Measurements from ENCODE around the gene TXNRD1.

Gene TXNRD1

DNA sequence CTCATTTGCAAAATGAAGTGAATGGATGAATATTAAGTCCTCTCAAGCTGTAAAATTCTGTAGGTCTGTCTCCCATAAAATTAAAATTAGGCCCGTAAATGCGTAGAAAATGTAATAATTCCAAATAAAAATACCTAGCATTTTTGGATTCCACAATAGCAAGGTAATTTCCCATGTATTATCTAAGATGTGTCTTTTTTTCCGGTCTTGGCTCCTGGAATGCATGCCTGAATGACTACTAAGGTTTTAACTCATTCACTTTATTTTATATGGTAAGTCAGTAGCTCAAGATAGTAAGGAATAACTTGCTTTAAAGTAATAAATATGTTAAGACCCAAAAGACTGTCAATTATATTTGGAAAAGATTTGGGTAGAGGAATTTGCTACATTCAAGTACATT lies 11.1 kb downstream of the TXNRD1 start:
- Histone ChIP-seq H3K4me3 (ENCODE audit: low read length) (no peak overlapping the region), H3K4me1 (ENCODE audit: control insufficient read depth, insufficient read depth, low read length) (no peaks in the 10 kb centered on the region), H3K36me3 (ENCODE audit: control insufficient read depth, insufficient read depth, low read length) (no peaks in the 10 kb centered on the region), H3K9ac (ENCODE audit: low read length) (no peak overlapping the region), H3K27ac (ENCODE audit: low read depth, low read length) (no peak overlapping the region), H3K27me3 (ENCODE audit: control insufficient read depth, insufficient read depth, low read length) (no peaks in the 10 kb centered on the region)

- Histone ChIP-seq H3K36me3 (ENCODE audit: control insufficient read depth, insufficient read depth, low read length) (no peaks in the 10 kb centered on the region), H3K27ac (ENCODE audit: low read depth, low read length) (no peak overlapping the region)
These were observed 14.9 kb downstream of the TXNRD1 start for GRCh38 chr12:104230304-104231095.

GRCh38 chr12:104232609-104233280 lies 17.2 kb downstream of the TXNRD1 start:
- Histone ChIP-seq H3K27me3 (ENCODE audit: control insufficient read depth, insufficient read depth, low read length) (no peaks in the 10 kb centered on the region), H3K4me3 (ENCODE audit: low read length) (no peak overlapping the region), H3K4me1 (ENCODE audit: control insufficient read depth, insufficient read depth, low read length) (no peaks in the 10 kb centered on the region), H3K9ac (ENCODE audit: low read length) (no peak overlapping the region), H3K36me3 (ENCODE audit: control insufficient read depth, insufficient read depth, low read length) (no peaks in the 10 kb centered on the region), H3K27ac (ENCODE audit: low read depth, low read length) (no peak overlapping the region)

More at GRCh38 chr12:104230304-104231095, 14.9 kb downstream of the TXNRD1 start:
- no peaks in the 10 kb centered on the region for H3K27me3 ChIP-seq (ENCODE audit: control insufficient read depth, insufficient read depth, low read length)
- no peak overlapping the region for H3K4me3 ChIP-seq (ENCODE audit: low read length)
- no peaks in the 10 kb centered on the region for H3K4me1 ChIP-seq (ENCODE audit: control insufficient read depth, insufficient read depth, low read length)
- no peak overlapping the region for H3K9ac ChIP-seq (ENCODE audit: low read length)

DNA sequence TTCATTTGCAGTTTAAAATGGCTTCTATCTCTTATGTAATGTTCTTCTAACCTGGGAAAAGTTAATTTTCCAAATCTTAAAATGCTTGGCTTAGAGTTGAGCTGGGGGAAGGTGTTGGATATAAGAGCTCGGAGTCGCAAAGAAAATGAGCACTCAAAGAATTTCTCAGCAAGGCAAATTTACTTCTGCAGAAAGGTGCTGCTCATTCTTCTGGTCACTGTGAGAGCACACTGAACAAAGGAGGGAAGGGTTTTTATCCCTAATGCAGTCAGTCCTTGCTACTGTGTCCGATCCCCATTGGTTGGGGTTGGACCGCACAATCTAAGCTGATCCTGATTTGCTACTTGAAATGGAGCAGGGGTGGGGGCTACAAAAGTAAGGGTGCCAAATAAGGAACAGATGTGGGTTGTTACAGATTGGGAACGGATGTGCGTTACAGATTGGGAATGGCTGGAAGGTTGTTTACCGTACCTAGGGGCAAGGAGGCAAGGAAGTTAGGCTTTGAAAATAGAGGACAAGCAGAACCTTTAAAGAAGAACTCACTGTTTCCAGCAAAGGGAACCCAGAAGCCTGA lies 19.4 kb downstream of the TXNRD1 start:
- Histone ChIP-seq H3K4me1 (ENCODE audit: control insufficient read depth, insufficient read depth, low read length) (no peaks in the 10 kb centered on the region), H3K9ac (ENCODE audit: low read length) (no peak overlapping the region), H3K27me3 (ENCODE audit: control insufficient read depth, insufficient read depth, low read length) (no peaks in the 10 kb centered on the region), H3K4me3 (ENCODE audit: low read length) (no peak overlapping the region), H3K27ac (ENCODE audit: low read depth, low read length) (no peak overlapping the region), H3K36me3 (ENCODE audit: control insufficient read depth, insufficient read depth, low read length) (no peaks in the 10 kb centered on the region)

GRCh38 chr12:104237930-104238329 lies 22.4 kb downstream of the TXNRD1 start:
- Histone ChIP-seq H3K9ac (ENCODE audit: low read length) (no peak overlapping the region), H3K36me3 (ENCODE audit: control insufficient read depth, insufficient read depth, low read length) (no peaks in the 10 kb centered on the region), H3K27ac (ENCODE audit: low read depth, low read length) (no peak overlapping the region), H3K27me3 (ENCODE audit: control insufficient read depth, insufficient read depth, low read length) (no peaks in the 10 kb centered on the region), H3K4me1 (ENCODE audit: control insufficient read depth, insufficient read depth, low read length) (no peaks in the 10 kb centered on the region), H3K4me3 (ENCODE audit: low read length) (no peak overlapping the region)

DNA sequence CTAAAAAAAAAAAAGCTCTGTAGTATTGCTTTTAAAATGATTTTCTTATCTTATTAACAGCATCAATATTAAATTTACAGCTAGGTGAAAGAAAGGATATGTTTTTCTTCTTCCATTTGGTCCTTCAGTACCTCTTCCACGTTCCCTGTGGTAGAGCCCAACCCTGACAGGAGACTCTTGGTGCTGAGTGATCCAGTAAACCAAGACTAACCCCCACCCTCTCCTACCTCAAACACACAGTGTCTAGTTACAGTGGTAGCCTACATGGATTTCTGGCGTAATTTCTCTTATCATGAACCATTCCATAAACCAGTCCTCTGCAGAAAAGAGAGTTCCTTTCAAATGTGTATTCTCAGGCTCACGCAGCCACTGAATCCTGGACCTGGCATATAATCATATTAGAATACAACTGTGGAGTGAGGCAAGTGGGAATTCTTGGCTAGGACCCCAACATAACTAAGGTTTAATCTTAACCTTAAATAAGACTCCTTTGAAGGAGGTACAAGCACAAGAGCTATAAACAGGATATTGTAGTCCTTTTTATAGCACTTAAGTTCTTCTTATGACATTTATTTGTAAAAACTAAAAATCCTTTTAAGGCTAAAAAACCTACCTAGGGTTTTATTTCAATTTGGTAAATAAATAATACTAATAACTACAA lies 27.1 kb downstream of the TXNRD1 start:
- Histone ChIP-seq H3K27ac (ENCODE audit: low read depth, low read length) (no peak overlapping the region), H3K36me3 (ENCODE audit: control insufficient read depth, insufficient read depth, low read length) (no peaks in the 10 kb centered on the region), H3K4me3 (ENCODE audit: low read length) (no peak overlapping the region), H3K9ac (ENCODE audit: low read length) (no peak overlapping the region), H3K27me3 (ENCODE audit: control insufficient read depth, insufficient read depth, low read length) (no peaks in the 10 kb centered on the region), H3K4me1 (ENCODE audit: control insufficient read depth, insufficient read depth, low read length) (peaks cover 2% of the 10 kb centered on the region)

DNA sequence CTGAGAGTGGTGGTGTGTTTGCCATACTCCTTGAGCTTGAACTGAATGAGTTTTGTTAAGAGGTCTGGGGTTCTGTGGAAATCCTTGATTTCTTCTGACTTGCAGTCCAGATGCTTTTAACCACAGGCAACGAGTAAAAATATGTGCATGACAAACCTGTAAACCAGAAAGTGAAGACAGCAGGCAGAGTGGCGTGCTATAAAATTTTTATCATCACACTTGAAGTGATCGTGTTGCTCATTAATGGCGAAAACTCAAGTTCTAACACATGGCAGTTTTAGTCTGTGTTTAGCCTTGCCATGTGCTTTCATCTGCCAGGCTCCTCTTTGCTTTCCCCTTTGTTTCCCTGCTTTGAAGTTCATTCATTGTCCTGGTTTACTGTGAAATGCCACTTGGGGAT lies 28.0 kb downstream of the TXNRD1 start:
- Histone ChIP-seq H3K27ac (ENCODE audit: low read depth, low read length) (no peak overlapping the region), H3K36me3 (ENCODE audit: control insufficient read depth, insufficient read depth, low read length) (no peaks in the 10 kb centered on the region)

DNA sequence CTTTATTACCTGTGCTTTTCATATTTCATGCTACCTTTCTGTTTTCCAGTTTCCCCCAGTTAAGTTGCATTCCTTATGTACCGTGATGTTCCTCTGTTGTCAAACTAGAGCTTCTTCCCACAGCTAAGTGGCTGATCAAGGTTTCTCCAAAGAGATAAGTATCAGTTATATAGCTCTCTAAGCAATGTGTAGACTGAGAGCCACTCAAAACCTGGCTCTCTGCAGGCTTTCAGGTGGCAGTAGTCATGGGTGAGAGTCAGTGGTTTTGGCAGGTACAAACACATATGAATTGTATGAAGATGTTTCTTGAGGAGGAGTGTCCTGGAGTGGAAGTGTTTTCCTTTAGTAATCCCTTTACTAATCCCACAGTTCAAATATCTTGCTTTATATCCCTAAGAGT lies 28.4 kb downstream of the TXNRD1 start:
- Histone ChIP-seq H3K27me3 (ENCODE audit: control insufficient read depth, insufficient read depth, low read length) (no peaks in the 10 kb centered on the region), H3K9ac (ENCODE audit: low read length) (no peak overlapping the region), H3K36me3 (ENCODE audit: control insufficient read depth, insufficient read depth, low read length) (no peaks in the 10 kb centered on the region), H3K4me1 (ENCODE audit: control insufficient read depth, insufficient read depth, low read length) (peaks cover 2% of the 10 kb centered on the region), H3K27ac (ENCODE audit: low read depth, low read length) (no peak overlapping the region), H3K4me3 (ENCODE audit: low read length) (no peak overlapping the region)

More for the DNA sequence above, 28.0 kb downstream of the TXNRD1 start:
- H3K9ac ChIP-seq (ENCODE audit: low read length), result no peak overlapping the region
- H3K4me3 ChIP-seq (ENCODE audit: low read length), result no peak overlapping the region
- H3K27me3 ChIP-seq (ENCODE audit: control insufficient read depth, insufficient read depth, low read length), result no peaks in the 10 kb centered on the region
- peaks cover 2% of the 10 kb centered on the region for H3K4me1 ChIP-seq (ENCODE audit: control insufficient read depth, insufficient read depth, low read length)

GRCh38 chr12:104247698-104248097 lies 32.1 kb downstream of the TXNRD1 start:
- no peaks in the 10 kb centered on the region for H3K36me3 ChIP-seq (ENCODE audit: control insufficient read depth, insufficient read depth, low read length)
- no peak overlapping the region for H3K4me3 ChIP-seq (ENCODE audit: low read length)
- H3K27ac ChIP-seq (ENCODE audit: low read depth, low read length), result no peak overlapping the region
- no peaks in the 10 kb centered on the region for H3K27me3 ChIP-seq (ENCODE audit: control insufficient read depth, insufficient read depth, low read length)
- H3K9ac ChIP-seq (ENCODE audit: low read length), result no peak overlapping the region
- H3K4me1 ChIP-seq (ENCODE audit: control insufficient read depth, insufficient read depth, low read length), result peaks cover 2% of the 10 kb centered on the region

DNA sequence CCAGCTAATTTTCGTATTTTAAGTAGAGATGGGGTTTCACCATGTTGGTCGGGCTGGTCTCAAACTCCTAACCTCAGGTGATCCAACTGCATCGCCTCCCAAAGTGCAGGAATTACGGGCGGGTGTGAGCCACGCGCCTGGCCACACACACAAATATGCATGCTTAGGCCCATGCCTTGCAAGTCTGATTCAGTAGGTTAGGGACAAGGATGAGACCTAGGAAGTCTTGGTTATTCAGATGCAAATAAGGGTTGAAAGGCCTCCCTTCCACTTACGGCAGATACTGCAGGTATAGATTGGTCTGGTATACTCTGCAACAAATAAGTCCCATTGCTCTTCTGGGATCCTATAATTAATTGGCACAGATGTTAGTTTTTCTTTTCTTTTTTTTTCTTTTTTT lies 32.9 kb downstream of the TXNRD1 start:
- Histone ChIP-seq H3K27me3 (ENCODE audit: control insufficient read depth, insufficient read depth, low read length) (no peaks in the 10 kb centered on the region), H3K27ac (ENCODE audit: low read depth, low read length) (no peak overlapping the region), H3K9ac (ENCODE audit: low read length) (no peak overlapping the region), H3K4me3 (ENCODE audit: low read length) (no peak overlapping the region), H3K4me1 (ENCODE audit: control insufficient read depth, insufficient read depth, low read length) (peaks cover 2% of the 10 kb centered on the region), H3K36me3 (ENCODE audit: control insufficient read depth, insufficient read depth, low read length) (no peaks in the 10 kb centered on the region)

- H3K36me3 ChIP-seq (ENCODE audit: control insufficient read depth, insufficient read depth, low read length), result no peaks in the 10 kb centered on the region
- no peak overlapping the region for H3K27ac ChIP-seq (ENCODE audit: low read depth, low read length)
- H3K4me1 ChIP-seq (ENCODE audit: control insufficient read depth, insufficient read depth, low read length), result no peaks in the 10 kb centered on the region
- no peak overlapping the region for H3K9ac ChIP-seq (ENCODE audit: low read length)
- no peaks in the 10 kb centered on the region for H3K27me3 ChIP-seq (ENCODE audit: control insufficient read depth, insufficient read depth, low read length)
- no peak overlapping the region for H3K4me3 ChIP-seq (ENCODE audit: low read length)
These were observed 33.4 kb downstream of the TXNRD1 start for GRCh38 chr12:104249017-104249416.

GRCh38 chr12:104249898-104250297 lies 34.3 kb downstream of the TXNRD1 start:
- H3K27ac ChIP-seq (ENCODE audit: low read depth, low read length), result no peak overlapping the region
- no peaks in the 10 kb centered on the region for H3K36me3 ChIP-seq (ENCODE audit: control insufficient read depth, insufficient read depth, low read length)
- H3K9ac ChIP-seq (ENCODE audit: low read length), result no peak overlapping the region
- H3K27me3 ChIP-seq (ENCODE audit: control insufficient read depth, insufficient read depth, low read length), result no peaks in the 10 kb centered on the region
- H3K4me3 ChIP-seq (ENCODE audit: low read length), result no peak overlapping the region
- H3K4me1 ChIP-seq (ENCODE audit: control insufficient read depth, insufficient read depth, low read length), result no peaks in the 10 kb centered on the region
